HepG2 (cell line): Measurements from ENCODE around the gene NRN1L. TPM values are rescaled to one million over a fixed set of nuclear protein-coding genes. Genes with fewer than 3 reads are reported as not detected.

Experiments
- FLYWCH1 ChIP-seq: sonication (generic); formaldehyde crosslinking; IDR thresholded peaks from 2 replicates; pipeline ENCODE4 v1.8.1; 2023; ENCODE audit warnings: mild to moderate bottlenecking, missing genetic modification reagents
- GABPB1 ChIP-seq: IDR thresholded peaks from 2 replicates; pipeline ENCODE4 v1.6.1; 2016; ENCODE audit warnings: mild to moderate bottlenecking, missing genetic modification reagents, moderate library complexity, missing compliant biosample characterization
- HDAC2 ChIP-seq: sonication (generic); formaldehyde crosslinking; IDR thresholded peaks from 2 replicates; pipeline ENCODE4 v1.4.0; 2020; ENCODE audit warnings: missing genetic modification reagents
- HOXA3 ChIP-seq: sonication (generic); formaldehyde crosslinking; IDR thresholded peaks from 2 replicates; pipeline ENCODE4 v1.5.0; 2020; ENCODE audit warnings: missing genetic modification reagents
- HOXA5 ChIP-seq: sonication (generic); formaldehyde crosslinking; IDR thresholded peaks from 2 replicates; pipeline ENCODE4 v1.4.0; 2020; ENCODE audit warnings: missing genetic modification reagents
- MXI1 ChIP-seq: IDR thresholded peaks from 3 replicates; pipeline ENCODE4 v1.6.1; 2012; ENCODE audit warnings: low read depth, low read length, inconsistent platforms, borderline replicate concordance
- NAIF1 ChIP-seq: sonication (generic); formaldehyde crosslinking; IDR thresholded peaks from 2 replicates; pipeline ENCODE4 v1.5.0; 2020; ENCODE audit warnings: mild to moderate bottlenecking, missing genetic modification reagents, borderline replicate concordance
- PAXIP1 ChIP-seq: sonication (generic); formaldehyde crosslinking; conservative IDR thresholded peaks from 2 replicates; pipeline ENCODE4 v1.4.0; 2020; ENCODE audit warnings: mild to moderate bottlenecking, missing genetic modification reagents, moderate library complexity
- PPARG ChIP-seq: conservative IDR thresholded peaks from 2 replicates; pipeline ENCODE4 v1.6.1; 2016; ENCODE audit warnings: missing biosample characterization, missing genetic modification reagents
- ZBTB21 ChIP-seq: sonication (generic); formaldehyde crosslinking; IDR thresholded peaks from 2 replicates; pipeline ENCODE4 v1.4.0; 2020; ENCODE audit warnings: missing genetic modification reagents
- ZBTB44 ChIP-seq: sonication (generic); formaldehyde crosslinking; IDR thresholded peaks from 2 replicates; pipeline ENCODE4 v1.4.0; 2020; ENCODE audit warnings: missing genetic modification reagents
- ZNF3 ChIP-seq: IDR thresholded peaks from 2 replicates; pipeline ENCODE4 v1.7.0; 2017; ENCODE audit warnings: inconsistent platforms
- ZNF607 ChIP-seq: sonication (generic); formaldehyde crosslinking; IDR thresholded peaks from 2 replicates; pipeline ENCODE4 v1.5.1; 2020; ENCODE audit warnings: missing genetic modification reagents, mild to moderate bottlenecking, borderline replicate concordance
- ZNF629 ChIP-seq: sonication (generic); formaldehyde crosslinking; conservative IDR thresholded peaks from 2 replicates; pipeline ENCODE4 v1.5.0; 2020; ENCODE audit warnings: missing genetic modification reagents
- ZNF770 ChIP-seq: sonication (generic); formaldehyde crosslinking; IDR thresholded peaks from 2 replicates; pipeline ENCODE4 v1.5.0; 2020; ENCODE audit warnings: mild to moderate bottlenecking, missing genetic modification reagents
- ZNF891 ChIP-seq: sonication (generic); formaldehyde crosslinking; IDR thresholded peaks from 2 replicates; pipeline ENCODE4 v1.5.0; 2020; ENCODE audit warnings: mild to moderate bottlenecking, missing genetic modification reagents
- polyA plus RNA-seq, 8 experiments: library from polyadenylated mRNA; depleted of rRNA in 3 of 8; stranded (reverse) in 7 of 8; unstranded in 1 of 8; fragments of >200 nt; fragmentation: Illumina TruSeq in 4 of 8; extraction: Trizol in 4 of 8; gene quantifications; 2 replicates each; pipeline versions ENCODE4 v1.2.1 to v1.2.3, GENCODE V29; 2011 to 2016; ENCODE audit warnings: low read depth in 4 of 8, missing spikeins in 1 of 8, mixed read lengths in 1 of 8; ENCODE audit not compliant: insufficient read depth in 1 of 8
- total RNA-seq, 5 experiments: library from RNA; depleted of rRNA; stranded (reverse); fragments of >200 nt; fragmentation: Illumina TruSeq; extraction: Trizol; gene quantifications; 2 replicates each; pipeline ENCODE4 v1.2.3, GENCODE V29; 2016; ENCODE audit warnings: low read depth in 1 of 5

Gene NRN1L
- total and polyA plus RNA-seq, 2 of the 13 experiments (the other 11 are each of a cell fraction or from before 2014, with no cell fraction given): 0.53 to 1.2 TPM

DNA sequence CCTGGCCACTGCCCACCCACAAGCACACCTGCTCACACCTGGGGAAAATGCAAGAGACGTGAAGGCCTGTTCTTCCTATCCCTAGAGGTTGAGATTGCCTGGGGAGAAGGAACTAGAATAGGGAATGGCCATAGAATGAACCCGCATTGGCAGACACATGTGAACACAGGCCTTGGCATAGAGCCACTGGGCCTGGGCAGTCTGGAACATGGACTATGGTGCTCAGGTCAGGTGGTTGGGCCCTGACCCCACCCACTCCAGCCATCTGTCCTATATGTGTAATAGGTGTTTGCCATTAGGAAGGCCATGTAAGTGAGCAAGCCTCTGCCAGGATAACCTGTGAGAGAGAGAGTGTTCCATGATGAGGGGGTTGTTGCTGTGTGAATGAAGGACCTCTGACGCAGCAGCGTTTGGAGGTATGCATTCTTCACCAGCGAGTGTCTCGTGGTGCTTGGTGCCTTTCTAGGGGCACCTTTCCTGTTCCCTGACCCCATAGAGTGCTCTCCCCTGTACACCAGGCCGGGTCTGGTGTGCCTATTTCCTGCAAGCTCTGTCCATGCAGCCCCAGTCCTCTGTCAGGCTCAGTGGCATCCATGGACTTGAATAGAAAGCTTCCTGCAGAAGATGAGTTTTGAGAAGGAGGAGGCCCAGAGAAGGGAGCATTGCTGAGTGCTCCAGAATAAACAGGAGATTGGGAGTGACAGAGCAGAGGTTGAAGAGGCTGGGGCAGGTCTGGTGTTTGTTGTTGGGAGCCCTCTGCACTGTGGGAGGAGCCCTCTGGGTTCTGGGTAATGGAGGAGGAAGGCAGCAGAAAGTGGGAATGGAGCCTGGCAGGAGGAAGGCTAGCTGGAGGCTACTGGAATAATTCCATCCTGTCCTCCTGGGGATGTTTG lies 31.4 kb downstream of the NRN1L start (continued):
- TF ChIP-seq ZNF891 (CRISPR knock-in tag) (no peak), ZBTB21 (CRISPR knock-in tag) (no peak), MXI1 (peak; percentile 15; the same call in 1 of the 3 replicates), GABPB1 (no peak), PAXIP1 (CRISPR knock-in tag) (peak; percentile 67), ZBTB44 (CRISPR knock-in tag) (no peak), NAIF1 (no peak), HOXA3 (CRISPR knock-in tag) (no peak), PPARG (CRISPR knock-in tag) (no peak), FLYWCH1 (no peak), ZNF629 (CRISPR knock-in tag) (no peak), HDAC2 (CRISPR knock-in tag) (no peak), ZNF3 (CRISPR knock-in tag) (no peak), ZNF770 (CRISPR knock-in tag) (0 out of 2 replicates have a peak, but pooled peaks have one; percentile 34), ZNF607 (CRISPR knock-in tag) (no peak), HOXA5 (no peak)
